ENCODE measurements around the gene ABAT. TPM values are rescaled to one million over a fixed set of nuclear protein-coding genes. Genes with fewer than 3 reads are reported as not detected.

ABAT gene
- total RNA-seq, 1 experiment from 2014 or later, result 4.7 TPM

DNA sequence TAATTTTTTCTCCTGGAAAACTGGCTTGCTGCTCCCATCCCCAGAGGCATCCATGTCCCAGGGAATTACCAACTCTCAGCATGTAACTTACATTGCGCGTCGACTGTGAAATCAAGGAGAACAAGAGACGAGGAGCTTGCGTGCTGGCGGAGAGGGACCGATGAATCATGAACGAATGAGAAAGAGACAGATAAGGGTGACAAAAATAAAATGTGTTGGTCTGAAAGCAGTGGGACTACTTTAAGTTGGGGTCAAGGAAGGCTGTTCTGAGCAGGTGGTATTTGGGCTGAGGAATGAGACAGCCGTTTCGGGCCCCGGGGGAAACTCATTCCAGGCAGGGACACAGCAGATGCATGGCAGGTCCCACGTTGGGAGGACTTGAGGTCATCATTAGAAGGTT lies 22.5 kb downstream of the ABAT start:
- Histone ChIP-seq H3K27ac (ENCODE audit: low read depth, low read length) (no peak overlapping the region), H3K9me3 (ENCODE audit: control insufficient read depth in 1 of 2, insufficient read depth in 1 of 2, low read depth in 1 of 2, low read length in 2 of 2) (no peaks in the 10 kb centered on the region), H3K27me3 (ENCODE audit: insufficient read depth, low read length) (no peaks in the 10 kb centered on the region), H3K9me2 (ENCODE audit: insufficient read depth) (no peaks in the 10 kb centered on the region), H3K79me2 (ENCODE audit: insufficient read depth, low read length) (no peaks in the 10 kb centered on the region), H3K4me3 (replicated peaks in 1 of 2; ENCODE audit: low read depth in 1 of 2, low read length in 2 of 2) (no peak overlapping the region), H2AFZ (ENCODE audit: low read depth, low read length, poor library complexity, severe bottlenecking) (no peak overlapping the region), H3K4me2 (ENCODE audit: low read length) (no peak overlapping the region), H3K9ac (ENCODE audit: low read length) (no peak overlapping the region), H3K4me1 (ENCODE audit: control insufficient read depth in 1 of 2, insufficient read depth in 2 of 2, low read length in 2 of 2) (no peaks in the 10 kb centered on the region), H4K20me1 (ENCODE audit: insufficient read depth) (no peaks in the 10 kb centered on the region), H3K36me3 (ENCODE audit: control insufficient read depth in 1 of 2, insufficient read depth in 2 of 2, low read length in 2 of 2) (no peaks in the 10 kb centered on the region)
- ChIA-PET CTCF (no interaction called here), POLR2A (no interaction called here), RAD21 (ENCODE audit: low non-redundant PET in 1 of 2, low total read pairs in 2 of 2, uncharacterized antibody in 2 of 2, unreplicated experiment in 2 of 2) (no interaction called here)
- TF ChIP-seq EZH2phosphoT487 (IDR thresholded peaks at IDR 0.05; ENCODE audit: borderline replicate concordance), result no peak
- TF ChIP-seq ZFX (IDR thresholded peaks at IDR 0.05), result no peak
- TF ChIP-seq SRF (IDR thresholded peaks at IDR 0.05; ENCODE audit: low read depth), result no peak
- TF ChIP-seq POLR2AphosphoS5 (IDR thresholded peaks at IDR 0.05; ENCODE audit: low read depth, low read length), result no peak
- no peak for TF ChIP-seq EZH2 (IDR thresholded peaks at IDR 0.05)
- TF ChIP-seq SIN3A (IDR thresholded peaks at IDR 0.05; ENCODE audit: low read depth), result no peak
- TF ChIP-seq CEBPB (IDR thresholded peaks at IDR 0.05; ENCODE audit: low read depth), result no peak
- no peak for TF ChIP-seq ELF1 (IDR thresholded peaks at IDR 0.05; ENCODE audit: borderline replicate concordance, low read depth)
- TF ChIP-seq, protein P1, sequence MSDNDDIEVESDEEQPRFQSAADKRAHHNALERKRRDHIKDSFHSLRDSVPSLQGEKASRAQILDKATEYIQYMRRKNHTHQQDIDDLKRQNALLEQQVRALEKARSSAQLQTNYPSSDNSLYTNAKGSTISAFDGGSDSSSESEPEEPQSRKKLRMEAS (IDR thresholded peaks at IDR 0.05), result no peak
- no peak for TF ChIP-seq FOSL1 (IDR thresholded peaks at IDR 0.05; ENCODE audit: low read depth)
- TF ChIP-seq, protein P2, sequence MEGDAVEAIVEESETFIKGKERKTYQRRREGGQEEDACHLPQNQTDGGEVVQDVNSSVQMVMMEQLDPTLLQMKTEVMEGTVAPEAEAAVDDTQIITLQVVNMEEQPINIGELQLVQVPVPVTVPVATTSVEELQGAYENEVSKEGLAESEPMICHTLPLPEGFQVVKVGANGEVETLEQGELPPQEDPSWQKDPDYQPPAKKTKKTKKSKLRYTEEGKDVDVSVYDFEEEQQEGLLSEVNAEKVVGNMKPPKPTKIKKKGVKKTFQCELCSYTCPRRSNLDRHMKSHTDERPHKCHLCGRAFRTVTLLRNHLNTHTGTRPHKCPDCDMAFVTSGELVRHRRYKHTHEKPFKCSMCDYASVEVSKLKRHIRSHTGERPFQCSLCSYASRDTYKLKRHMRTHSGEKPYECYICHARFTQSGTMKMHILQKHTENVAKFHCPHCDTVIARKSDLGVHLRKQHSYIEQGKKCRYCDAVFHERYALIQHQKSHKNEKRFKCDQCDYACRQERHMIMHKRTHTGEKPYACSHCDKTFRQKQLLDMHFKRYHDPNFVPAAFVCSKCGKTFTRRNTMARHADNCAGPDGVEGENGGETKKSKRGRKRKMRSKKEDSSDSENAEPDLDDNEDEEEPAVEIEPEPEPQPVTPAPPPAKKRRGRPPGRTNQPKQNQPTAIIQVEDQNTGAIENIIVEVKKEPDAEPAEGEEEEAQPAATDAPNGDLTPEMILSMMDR (IDR thresholded peaks at IDR 0.05 in 2 of 3, conservative IDR thresholded peaks at IDR 0.05 in 1 of 3; ENCODE audit: borderline replicate concordance in 1 of 3, insufficient read depth in 1 of 3, low read depth in 2 of 3, low read length in 2 of 3), result no peak
- no peak for TF ChIP-seq JUND (IDR thresholded peaks at IDR 0.05)
- TF ChIP-seq SP1 (IDR thresholded peaks at IDR 0.05; ENCODE audit: low read depth), result no peak
- TF ChIP-seq YY1 (IDR thresholded peaks at IDR 0.05; ENCODE audit: extremely low read depth, insufficient replicate concordance, low read depth, low read length), result no peak
- no peak for TF ChIP-seq POLR2A (IDR thresholded peaks at IDR 0.05; ENCODE audit: borderline replicate concordance, extremely low read depth, insufficient read depth, insufficient read length)
- no peak for TF ChIP-seq TCF7L2 (IDR thresholded peaks at IDR 0.05; ENCODE audit: borderline replicate concordance, extremely low read depth, insufficient read depth, insufficient read length)
- no peak for TF ChIP-seq CBX3 (IDR thresholded peaks at IDR 0.05; ENCODE audit: low read depth)
- no peak for TF ChIP-seq EGR1 (IDR thresholded peaks at IDR 0.05; ENCODE audit: low read depth)
- no peak for TF ChIP-seq ZNF274 (IDR thresholded peaks at IDR 0.05; ENCODE audit: low read depth, low read length)
- TF ChIP-seq RAD21 (IDR thresholded peaks at IDR 0.05; ENCODE audit: low read depth), result no peak
- BruUV-seq (replicated peaks), result no TSS peak
- intact Hi-C loops (cut with micrococcal nuclease), result no loop called here
- ATAC-seq, result no peak
- no peak for DNase-seq (ENCODE audit: low read depth, low spot score)
